H9 (cell line): ENCODE data around the gene PLN. TPM values are rescaled to one million over a fixed set of nuclear protein-coding genes. Genes with fewer than 3 reads are reported as not detected.

Experiments used
- DNase-seq: peaks from one replicate; pipeline ENCODE4 v3.0.0-alpha.2; 2017
- H2AFZ ChIP-seq: one replicate; pipeline ENCODE4 v1.6.1; 2013; ENCODE audit warnings: mild to moderate bottlenecking, low read length, control low read depth, moderate library complexity
- H2AK5ac ChIP-seq: 2 replicates; pipeline ENCODE4 v1.6.1; 2013; ENCODE audit warnings: low read length, control low read depth, mixed read lengths; ENCODE audit not compliant: insufficient read length
- H2BK120ac ChIP-seq: one replicate; pipeline ENCODE4 v1.6.1; 2013; ENCODE audit warnings: low read depth, mild to moderate bottlenecking, low read length, control low read depth, inconsistent platforms; ENCODE audit not compliant: poor library complexity, severe bottlenecking
- H2BK12ac ChIP-seq: 2 replicates; pipeline ENCODE4 v1.6.1; 2013; ENCODE audit warnings: low read length, control low read depth, mixed read lengths, low read depth; ENCODE audit not compliant: insufficient read length
- H2BK15ac ChIP-seq: 2 replicates; pipeline ENCODE4 v1.6.1; 2013; ENCODE audit warnings: low read depth, low read length, control low read depth
- H2BK20ac ChIP-seq: one replicate; pipeline ENCODE4 v1.6.1; 2013; ENCODE audit warnings: low read depth, mild to moderate bottlenecking, low read length, control low read depth, inconsistent platforms; ENCODE audit not compliant: poor library complexity, severe bottlenecking
- H2BK5ac ChIP-seq: 2 replicates; pipeline ENCODE4 v1.6.1; 2013; ENCODE audit warnings: low read length, control low read depth, mixed read lengths; ENCODE audit not compliant: insufficient read length
- H3K14ac ChIP-seq: 2 replicates; pipeline ENCODE4 v1.6.1; 2013; ENCODE audit warnings: low read length, control low read depth; ENCODE audit not compliant: insufficient read depth
- H3K18ac ChIP-seq: 2 replicates; pipeline ENCODE4 v1.6.1; 2013; ENCODE audit warnings: low read depth, mild to moderate bottlenecking, mixed read lengths, low read length, control low read depth; ENCODE audit not compliant: insufficient read length
- H3K23ac ChIP-seq: 2 replicates; pipeline ENCODE4 v1.6.1; 2013; ENCODE audit warnings: low read length, control low read depth, mixed read lengths, low read depth; ENCODE audit not compliant: insufficient read length
- H3K23me2 ChIP-seq: 2 replicates; pipeline ENCODE4 v1.6.1; 2013; ENCODE audit warnings: low read depth, mild to moderate bottlenecking, mixed read lengths, low read length, control low read depth; ENCODE audit not compliant: insufficient read length, poor library complexity, severe bottlenecking
- H3K27ac ChIP-seq: 2 replicates; pipeline ENCODE4 v1.5.1; 2013; ENCODE audit warnings: low read length, control low read depth, mixed read lengths, low read depth; ENCODE audit not compliant: insufficient read length
- H3K27me3 ChIP-seq: 2 replicates; pipeline ENCODE4 v1.6.1; 2013; ENCODE audit warnings: low read length, control low read depth, inconsistent platforms; ENCODE audit not compliant: insufficient read depth
- H3K4ac ChIP-seq: 2 replicates; pipeline ENCODE4 v1.6.1; 2013; ENCODE audit warnings: low read depth, mild to moderate bottlenecking, control low read depth, inconsistent platforms, low read length, moderate library complexity
- H3K4me1 ChIP-seq: 2 replicates; pipeline ENCODE4 v1.6.1; 2013; ENCODE audit warnings: low read length, control low read depth, inconsistent platforms; ENCODE audit not compliant: insufficient read depth
- H3K4me2 ChIP-seq: 2 replicates; pipeline ENCODE4 v1.6.1; 2013; ENCODE audit warnings: low read length, control low read depth, mixed read lengths; ENCODE audit not compliant: insufficient read length, insufficient read depth
- H3K56ac ChIP-seq: 2 replicates; pipeline ENCODE4 v1.6.1; 2013; ENCODE audit warnings: low read depth, mild to moderate bottlenecking, mixed read lengths, low read length, control low read depth; ENCODE audit not compliant: insufficient read length
- H3K79me1 ChIP-seq: 2 replicates; pipeline ENCODE4 v1.6.1; 2013; ENCODE audit warnings: low read depth, mild to moderate bottlenecking, moderate library complexity, low read length, control low read depth, inconsistent platforms; ENCODE audit not compliant: insufficient read depth, poor library complexity, severe bottlenecking
- H3K79me2 ChIP-seq: 2 replicates; pipeline ENCODE4 v1.6.1; 2013; ENCODE audit warnings: low read length, control low read depth, inconsistent platforms; ENCODE audit not compliant: insufficient read depth
- H3K9ac ChIP-seq: 2 replicates; pipeline ENCODE4 v1.6.1; 2013; ENCODE audit warnings: low read length, control low read depth, mixed read lengths; ENCODE audit not compliant: insufficient read length; ENCODE audit errors: extremely low read depth
- H3K9me3 ChIP-seq: one replicate; pipeline ENCODE4 v1.6.1; 2013; ENCODE audit warnings: low read depth, low read length, inconsistent platforms; ENCODE audit not compliant: control insufficient read depth
- H3T11ph ChIP-seq: one replicate; pipeline ENCODE4 v1.6.1; 2013; ENCODE audit warnings: mild to moderate bottlenecking, low read length, control low read depth, inconsistent platforms
- H4K20me1 ChIP-seq: one replicate; pipeline ENCODE4 v1.6.1; 2013; ENCODE audit not compliant: control insufficient read depth, insufficient read length, insufficient read depth
- H4K5ac ChIP-seq: 2 replicates; pipeline ENCODE4 v1.6.1; 2013; ENCODE audit warnings: low read depth, mild to moderate bottlenecking, mixed read lengths, low read length, control low read depth; ENCODE audit not compliant: insufficient read length
- H4K8ac ChIP-seq: replicated peaks from 2 replicates; pipeline ENCODE4 v1.6.1; 2013; ENCODE audit warnings: low read length, control low read depth, mixed read lengths, low read depth; ENCODE audit not compliant: insufficient read length
- H4K91ac ChIP-seq: 2 replicates; pipeline ENCODE4 v1.6.1; 2013; ENCODE audit warnings: low read depth, mild to moderate bottlenecking, moderate library complexity, mixed read lengths, low read length, control low read depth; ENCODE audit not compliant: insufficient read length
- H3K27ac Mint-ChIP-seq, 3 experiments: 2 replicates in 2 of 3; 3 replicates in 1 of 3; pipeline ENCODE4 v1.8.0; 2020 to 2021; ENCODE audit warnings: mixed read lengths in 3 of 3, mild to moderate bottlenecking in 1 of 3, moderate library complexity in 1 of 3
- H3K27me3 Mint-ChIP-seq: 2 replicates; pipeline ENCODE4 v1.8.0; 2021; ENCODE audit warnings: low read depth, mild to moderate bottlenecking, moderate library complexity, mixed read lengths
- H3K36me3 Mint-ChIP-seq, 3 experiments: 2 replicates in 2 of 3; 3 replicates in 1 of 3; pipeline ENCODE4 v1.8.0; 2020 to 2021; ENCODE audit warnings: low read depth in 3 of 3, mixed read lengths in 3 of 3; ENCODE audit not compliant: insufficient read depth in 1 of 3
- H3K4me1 Mint-ChIP-seq, 2 experiments: 2 replicates each; pipeline ENCODE4 v1.8.0; 2020; ENCODE audit warnings: mixed read lengths in 2 of 2
- H3K4me3 Mint-ChIP-seq, 2 experiments: 2 replicates in 1 of 2; 3 replicates in 1 of 2; pipeline ENCODE4 v1.8.0; 2020 to 2021; ENCODE audit warnings: mild to moderate bottlenecking in 2 of 2, mixed read lengths in 2 of 2, moderate library complexity in 1 of 2
- H3K9me3 Mint-ChIP-seq, 2 experiments: 2 replicates in 1 of 2; 3 replicates in 1 of 2; pipeline ENCODE4 v1.8.0; 2020; ENCODE audit warnings: mild to moderate bottlenecking in 2 of 2, mixed read lengths in 2 of 2, moderate library complexity in 1 of 2
- WGBS: extraction: QIAGEN DNeasy Blood & Tissue Kit; methylation state at CpG from one replicate; pipeline ENCODE4 v1.1.7; 2013; ENCODE audit warnings: missing lambda C conversion rate, low lambda C conversion rate, mixed read lengths; ENCODE audit not compliant: insufficient read length; ENCODE audit errors: extremely low coverage; 5-methylcytosine and 5-hydroxymethylcytosine counted together
- total RNA-seq: library from RNA; stranded (reverse); gene quantifications from 2 replicates; pipeline ENCODE4 v1.2.1, GENCODE V29; 2021
- TF ChIP-seq, protein P1 (sequence below): fragments of 200-600 bp; sonication (generic); conservative IDR thresholded peaks from 3 replicates; pipeline ENCODE4 v1.8.0; 2021; ENCODE audit warnings: antibody characterized with exemption, mild to moderate bottlenecking

The PLN gene
- total RNA-seq, 1 experiment from 2014 or later: not detected

DNA sequence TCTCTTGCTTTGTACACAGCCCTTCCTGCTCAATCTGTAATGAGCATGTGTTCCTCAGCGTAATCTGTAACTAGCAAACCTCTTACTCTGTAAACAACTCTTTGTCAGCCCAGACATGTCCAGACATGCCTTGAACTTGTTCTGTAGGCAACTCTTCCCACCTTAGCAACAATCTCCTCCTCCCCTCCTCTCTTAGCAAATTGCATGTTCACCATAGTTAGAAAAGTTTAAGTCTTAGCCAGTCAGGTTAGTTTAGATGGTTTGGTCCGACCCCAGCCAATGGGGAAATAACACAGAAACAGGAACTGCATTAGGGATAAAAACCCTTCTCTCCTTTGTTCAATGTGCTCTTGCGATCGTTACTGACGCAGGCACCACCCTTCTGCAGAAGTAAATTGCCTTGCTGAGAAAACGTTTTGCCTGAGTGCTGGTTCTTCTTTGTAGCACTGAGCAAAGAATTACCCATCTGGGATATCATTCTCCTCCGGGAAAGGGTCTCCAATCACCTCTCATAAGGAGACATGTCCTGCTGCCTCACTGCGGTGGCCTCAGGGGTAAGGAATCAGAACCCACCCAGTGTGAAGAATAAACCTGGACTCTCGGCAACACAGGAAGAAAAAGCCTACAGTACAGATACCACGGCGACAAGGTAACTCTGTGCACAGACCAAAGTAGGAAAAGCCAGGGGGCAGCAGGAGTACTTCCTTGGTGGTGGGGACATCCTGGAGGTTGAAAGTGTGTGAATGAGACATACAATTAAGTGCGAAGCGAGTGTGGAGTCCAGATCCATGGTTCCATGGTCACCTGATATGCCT, 26.2 kb downstream of the PLN start:
- Histone ChIP-seq H2AFZ (no peak overlapping the region), H3K4ac (no peak overlapping the region), H3K18ac (no peak overlapping the region), H2AK5ac (no peak overlapping the region), H2BK5ac (no peak overlapping the region), H3K14ac (no peak overlapping the region), H4K91ac (no peak overlapping the region), H3K23me2 (no peaks in the 10 kb centered on the region), H3K4me2 (peak overlapping the region; percentile 5), H3K27me3 (no peaks in the 10 kb centered on the region), H3K79me2 (no peaks in the 10 kb centered on the region), H2BK20ac (no peak overlapping the region), H3K56ac (no peak overlapping the region), H3K9me3 (peaks cover 7% of the 10 kb centered on the region), H4K5ac (no peak overlapping the region), H2BK120ac (no peak overlapping the region), H3K23ac (no peak overlapping the region), H2BK12ac (no peak overlapping the region), H3K79me1 (peaks cover 5% of the 10 kb centered on the region), H3K27ac (peak overlapping the region; percentile 5), H3T11ph (no peak overlapping the region), H3K4me1 (no peaks in the 10 kb centered on the region), H4K20me1 (no peaks in the 10 kb centered on the region), H3K9ac (peak overlapping the region; percentile 7), H4K8ac (no peak overlapping the region), H2BK15ac (no peak overlapping the region)
- WGBS: no CpG with 5 or more reads among the region's 13 CpGs
- H3K27me3 Mint-ChIP-seq: no peaks in the 10 kb centered on the region; the same call in 1 of the 2 replicates
- TF ChIP-seq, protein P1, sequence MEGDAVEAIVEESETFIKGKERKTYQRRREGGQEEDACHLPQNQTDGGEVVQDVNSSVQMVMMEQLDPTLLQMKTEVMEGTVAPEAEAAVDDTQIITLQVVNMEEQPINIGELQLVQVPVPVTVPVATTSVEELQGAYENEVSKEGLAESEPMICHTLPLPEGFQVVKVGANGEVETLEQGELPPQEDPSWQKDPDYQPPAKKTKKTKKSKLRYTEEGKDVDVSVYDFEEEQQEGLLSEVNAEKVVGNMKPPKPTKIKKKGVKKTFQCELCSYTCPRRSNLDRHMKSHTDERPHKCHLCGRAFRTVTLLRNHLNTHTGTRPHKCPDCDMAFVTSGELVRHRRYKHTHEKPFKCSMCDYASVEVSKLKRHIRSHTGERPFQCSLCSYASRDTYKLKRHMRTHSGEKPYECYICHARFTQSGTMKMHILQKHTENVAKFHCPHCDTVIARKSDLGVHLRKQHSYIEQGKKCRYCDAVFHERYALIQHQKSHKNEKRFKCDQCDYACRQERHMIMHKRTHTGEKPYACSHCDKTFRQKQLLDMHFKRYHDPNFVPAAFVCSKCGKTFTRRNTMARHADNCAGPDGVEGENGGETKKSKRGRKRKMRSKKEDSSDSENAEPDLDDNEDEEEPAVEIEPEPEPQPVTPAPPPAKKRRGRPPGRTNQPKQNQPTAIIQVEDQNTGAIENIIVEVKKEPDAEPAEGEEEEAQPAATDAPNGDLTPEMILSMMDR: no peak
- H3K4me3 Mint-ChIP-seq: no peak overlapping the region
- peaks cover 43 to 52% of the 10 kb centered on the region in 2 experiments for H3K9me3 Mint-ChIP-seq
- DNase-seq: peak; percentile 80
- H3K36me3 Mint-ChIP-seq: peaks cover 32 to 54% (median 49%) of the 10 kb centered on the region in 3 experiments
- H3K4me1 Mint-ChIP-seq: peaks cover 0 to 4% of the 10 kb centered on the region in 2 experiments; a peak in 1 of 4 replicates
- peak overlapping the region in 1 of 3 experiments; percentile 68; a peak in 2 of 7 replicates for H3K27ac Mint-ChIP-seq
